ENCODE results near the gene CD151.

CD151 gene

GRCh38 chr11:837189-837989 is 4.6 kb downstream of the CD151 start:
- H3K4me1 ChIP-seq (ENCODE audit: control insufficient read depth, insufficient read depth, low read length), result peaks cover 17% of the 10 kb centered on the region
- H3K9me3 ChIP-seq (ENCODE audit: control insufficient read depth, low read length), result no peaks in the 10 kb centered on the region
- H3K27me3 ChIP-seq (ENCODE audit: control insufficient read depth, insufficient read depth, low read length, poor library complexity, severe bottlenecking), result peaks cover 2% of the 10 kb centered on the region
- H3K4me3 ChIP-seq (ENCODE audit: insufficient read depth, low read depth, low read length), result no peak overlapping the region
- WGBS, 2 experiments, result 95 to 96% methylated on average over 22 of the region's 22 CpGs
- H3K27ac ChIP-seq (ENCODE audit: insufficient read depth, low read depth, low read length, poor library complexity, severe bottlenecking), result no peak overlapping the region
- H3K36me3 ChIP-seq (ENCODE audit: control insufficient read depth, insufficient read depth, low read length), result peaks cover 20% of the 10 kb centered on the region

DNA sequence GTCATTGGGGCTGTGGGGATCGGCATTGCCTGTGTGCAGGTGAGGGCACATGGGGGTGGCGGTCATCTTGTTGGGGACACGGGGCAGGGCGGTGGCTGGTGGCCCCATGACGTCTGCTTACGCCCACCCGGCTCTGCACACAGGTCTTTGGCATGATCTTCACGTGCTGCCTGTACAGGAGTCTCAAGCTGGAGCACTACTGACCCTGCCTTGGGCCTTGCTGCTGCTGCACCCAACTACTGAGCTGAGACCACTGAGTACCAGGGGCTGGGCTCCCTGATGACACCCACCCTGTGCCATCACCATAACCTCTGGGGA is 5.2 kb downstream of the CD151 start:
- Histone ChIP-seq H3K4me1 (ENCODE audit: control insufficient read depth, insufficient read depth, low read length) (peaks cover 16% of the 10 kb centered on the region), H3K4me3 (ENCODE audit: insufficient read depth, low read depth, low read length) (no peak overlapping the region), H3K9me3 (ENCODE audit: control insufficient read depth, low read length) (no peaks in the 10 kb centered on the region), H3K36me3 (ENCODE audit: control insufficient read depth, insufficient read depth, low read length) (peaks cover 20% of the 10 kb centered on the region), H3K27me3 (ENCODE audit: control insufficient read depth, insufficient read depth, low read length, poor library complexity, severe bottlenecking) (no peaks in the 10 kb centered on the region), H3K27ac (ENCODE audit: insufficient read depth, low read depth, low read length, poor library complexity, severe bottlenecking) (no peak overlapping the region)
- 89 to 90% methylated on average over 8 of the region's 8 CpGs for WGBS, 2 experiments

- Histone ChIP-seq H3K4me3 (ENCODE audit: insufficient read depth, low read depth, low read length) (no peak overlapping the region), H3K27me3 (ENCODE audit: control insufficient read depth, insufficient read depth, low read length, poor library complexity, severe bottlenecking) (peaks cover 5% of the 10 kb centered on the region), H3K9me3 (ENCODE audit: control insufficient read depth, low read length) (no peaks in the 10 kb centered on the region), H3K27ac (ENCODE audit: insufficient read depth, low read depth, low read length, poor library complexity, severe bottlenecking) (no peak overlapping the region), H3K4me1 (ENCODE audit: control insufficient read depth, insufficient read depth, low read length) (peaks cover 17% of the 10 kb centered on the region), H3K36me3 (ENCODE audit: control insufficient read depth, insufficient read depth, low read length) (peaks cover 20% of the 10 kb centered on the region)
- 78% methylated on average over 17 of the region's 17 CpGs for WGBS, 2 experiments
Observed at GRCh38 chr11:838441-839279, 5.9 kb downstream of the CD151 start.

GRCh38 chr11:839280-839623 is 6.5 kb downstream of the CD151 start:
- peaks cover 7% of the 10 kb centered on the region for H3K27me3 ChIP-seq (ENCODE audit: control insufficient read depth, insufficient read depth, low read length, poor library complexity, severe bottlenecking)
- peaks cover 20% of the 10 kb centered on the region for H3K36me3 ChIP-seq (ENCODE audit: control insufficient read depth, insufficient read depth, low read length)

GRCh38 chr11:839875-840617 is 7.3 kb downstream of the CD151 start:
- 89 to 90% methylated on average over 25 of the region's 25 CpGs for WGBS, 2 experiments
- Histone ChIP-seq H3K4me1 (ENCODE audit: control insufficient read depth, insufficient read depth, low read length) (peaks cover 18% of the 10 kb centered on the region), H3K9me3 (ENCODE audit: control insufficient read depth, low read length) (no peaks in the 10 kb centered on the region), H3K27ac (ENCODE audit: insufficient read depth, low read depth, low read length, poor library complexity, severe bottlenecking) (no peak overlapping the region), H3K36me3 (ENCODE audit: control insufficient read depth, insufficient read depth, low read length) (peaks cover 20% of the 10 kb centered on the region), H3K4me3 (ENCODE audit: insufficient read depth, low read depth, low read length) (no peak overlapping the region), H3K27me3 (ENCODE audit: control insufficient read depth, insufficient read depth, low read length, poor library complexity, severe bottlenecking) (peaks cover 7% of the 10 kb centered on the region)

More at GRCh38 chr11:839280-839623, 6.5 kb downstream of the CD151 start:
- H3K4me3 ChIP-seq (ENCODE audit: insufficient read depth, low read depth, low read length), result no peak overlapping the region
- H3K9me3 ChIP-seq (ENCODE audit: control insufficient read depth, low read length), result no peaks in the 10 kb centered on the region
- H3K4me1 ChIP-seq (ENCODE audit: control insufficient read depth, insufficient read depth, low read length), result peaks cover 20% of the 10 kb centered on the region
- H3K27ac ChIP-seq (ENCODE audit: insufficient read depth, low read depth, low read length, poor library complexity, severe bottlenecking), result no peak overlapping the region
- 93 to 97% methylated on average over 5 of the region's 5 CpGs for WGBS, 2 experiments

GRCh38 chr11:841981-842369 is 9.2 kb downstream of the CD151 start:
- Histone ChIP-seq H3K4me3 (ENCODE audit: insufficient read depth, low read depth, low read length) (peak overlapping the region; percentile 99), H3K27ac (ENCODE audit: insufficient read depth, low read depth, low read length, poor library complexity, severe bottlenecking) (peak overlapping the region; percentile 98), H3K9me3 (ENCODE audit: control insufficient read depth, low read length) (no peaks in the 10 kb centered on the region), H3K27me3 (ENCODE audit: control insufficient read depth, insufficient read depth, low read length, poor library complexity, severe bottlenecking) (peaks cover 7% of the 10 kb centered on the region), H3K36me3 (ENCODE audit: control insufficient read depth, insufficient read depth, low read length) (peaks cover 15% of the 10 kb centered on the region), H3K4me1 (ENCODE audit: control insufficient read depth, insufficient read depth, low read length) (peaks cover 28% of the 10 kb centered on the region)
- 1% methylated on average over 27 of the region's 27 CpGs for WGBS, 2 experiments

DNA sequence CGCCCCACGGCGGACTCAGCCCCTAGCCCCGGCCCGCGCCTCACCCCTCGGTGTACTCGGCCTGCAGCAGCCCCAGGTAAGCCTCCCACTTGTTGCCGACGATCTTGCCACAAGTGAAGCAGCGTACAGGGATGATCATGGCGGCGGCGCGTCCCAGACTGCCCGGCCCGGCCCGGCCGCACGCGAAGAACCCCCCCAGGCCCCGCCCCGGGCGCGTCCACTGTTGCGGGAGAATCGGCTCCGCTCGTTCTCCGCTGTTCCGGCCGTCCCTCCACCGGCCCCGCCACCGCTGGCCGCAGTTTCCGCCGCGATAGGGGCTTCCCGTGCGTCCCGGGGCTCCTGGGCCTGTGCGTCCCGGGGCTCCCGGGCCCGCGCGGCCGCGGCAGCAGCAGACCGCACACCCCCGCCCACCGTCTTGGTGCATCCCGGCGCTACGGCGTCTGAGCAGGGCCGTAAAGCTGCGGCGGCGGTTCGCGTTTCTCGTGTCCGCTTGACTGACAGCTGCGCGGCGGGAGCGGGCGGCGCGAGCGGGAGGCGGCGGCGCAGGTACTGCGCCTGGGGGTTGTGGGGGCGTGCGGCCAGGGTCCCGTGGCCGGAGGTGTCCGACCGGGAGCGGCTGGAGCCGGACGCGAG is 9.7 kb downstream of the CD151 start, which contains the start of the genes POLR2L and TSPAN4:
Gene POLR2L, minus strand, starts transcription at position 160 of the 633 bp plus-strand sequence. Its CDS starts 21 bp downstream, at position 139.
Gene TSPAN4, plus strand, starts transcription at position 483 of the 633 bp plus-strand sequence. CDS start 7,453 bp downstream, outside the sequence.
- WGBS, 2 experiments, result 0% methylated on average over 87 of the region's 87 CpGs
- Histone ChIP-seq H3K4me3 (ENCODE audit: insufficient read depth, low read depth, low read length) (peak within 1 kb of the TSS; percentile 99), H3K4me1 (ENCODE audit: control insufficient read depth, insufficient read depth, low read length) (peaks cover 28% of the 10 kb centered on the region), H3K36me3 (ENCODE audit: control insufficient read depth, insufficient read depth, low read length) (peaks cover 11% of the 10 kb centered on the region), H3K9me3 (ENCODE audit: control insufficient read depth, low read length) (no peaks in the 10 kb centered on the region), H3K27ac (ENCODE audit: insufficient read depth, low read depth, low read length, poor library complexity, severe bottlenecking) (peak within 1 kb of the TSS; percentile 98), H3K27me3 (ENCODE audit: control insufficient read depth, insufficient read depth, low read length, poor library complexity, severe bottlenecking) (peaks cover 7% of the 10 kb centered on the region)

GRCh38 chr11:843086-843734 is 10.5 kb downstream of the CD151 start:
- no peaks in the 10 kb centered on the region for H3K9me3 ChIP-seq (ENCODE audit: control insufficient read depth, low read length)
- peak overlapping the region; percentile 99 for H3K4me3 ChIP-seq (ENCODE audit: insufficient read depth, low read depth, low read length)
- no peak overlapping the region for H3K27ac ChIP-seq (ENCODE audit: insufficient read depth, low read depth, low read length, poor library complexity, severe bottlenecking)
- H3K36me3 ChIP-seq (ENCODE audit: control insufficient read depth, insufficient read depth, low read length), result peaks cover 11% of the 10 kb centered on the region
- H3K4me1 ChIP-seq (ENCODE audit: control insufficient read depth, insufficient read depth, low read length), result peaks cover 28% of the 10 kb centered on the region
- 0% methylated on average over 53 of the region's 53 CpGs for WGBS, 2 experiments
- peaks cover 7% of the 10 kb centered on the region for H3K27me3 ChIP-seq (ENCODE audit: control insufficient read depth, insufficient read depth, low read length, poor library complexity, severe bottlenecking)
